Stimulated activated CD4-positive, alpha-beta T cell treated with anti-CD3 and anti-CD28 coated beads, Interleukin-1b, Interleukin-23, amount 100 ng/mL, for 48 hours (primary cell): ENCODE results near the gene ATF5.
"Not testable (repeated sequence)": the region's sequence is repeated elsewhere in the genome, so short reads cannot be mapped to it uniquely, and the experiment has no call there.

Experiments used
- DNase-seq: peaks from one replicate; pipeline ENCODE4 v3.0.0-alpha.2; 2020

ATF5 gene

GRCh38 chr19:49924004-49924880, 4.8 kb upstream of the ATF5 start:
- DNase-seq, result no peak

GRCh38 chr19:49924881-49925210, 4.2 kb upstream of the ATF5 start:
- not testable (repeated sequence) for DNase-seq

GRCh38 chr19:49925486-49925885, 3.5 kb upstream of the ATF5 start:
- DNase-seq, result no peak

- DNase-seq, result no peak
Observed at GRCh38 chr19:49926515-49926914, 2.5 kb upstream of the ATF5 start.

GRCh38 chr19:49927526-49928264, 1.3 kb upstream of the ATF5 start:
- no peak for DNase-seq

- DNase-seq, result peak; percentile 97
Observed at GRCh38 chr19:49929611-49930482, 842 bp downstream of the ATF5 start.

GRCh38 chr19:49930483-49931011, 1.5 kb downstream of the ATF5 start:
- DNase-seq, result no peak

GRCh38 chr19:49931293-49932040, 2.5 kb downstream of the ATF5 start:
- DNase-seq, result no peak

GRCh38 chr19:49932041-49932451, 3.0 kb downstream of the ATF5 start:
- no peak for DNase-seq

GRCh38 chr19:49932731-49933131, 3.7 kb downstream of the ATF5 start:
- DNase-seq, result no peak

GRCh38 chr19:49933643-49934042, 4.6 kb downstream of the ATF5 start:
- DNase-seq, result no peak

GRCh38 chr19:49936549-49936948, 7.5 kb downstream of the ATF5 start:
- no peak for DNase-seq

- peak; percentile 76 for DNase-seq
Observed at GRCh38 chr19:49937750-49938381, 8.9 kb downstream of the ATF5 start.

GRCh38 chr19:49938662-49939061, 9.7 kb downstream of the ATF5 start:
- no peak for DNase-seq

- no peak for DNase-seq
Observed at GRCh38 chr19:49939721-49940481, 10.9 kb downstream of the ATF5 start.

GRCh38 chr19:49940482-49940791, 11.4 kb downstream of the ATF5 start:
- no peak for DNase-seq

- DNase-seq, result not testable (repeated sequence)
Observed at GRCh38 chr19:49944567-49944966, 15.6 kb downstream of the ATF5 start.

- no peak for DNase-seq
Observed at GRCh38 chr19:49946415-49946814, 17.4 kb downstream of the ATF5 start.

- no peak for DNase-seq
Observed at GRCh38 chr19:49949742-49950589, 21.0 kb downstream of the ATF5 start.

- DNase-seq, result no peak
Observed at GRCh38 chr19:49950590-49950948, 21.6 kb downstream of the ATF5 start.
